Fibroblast of the conjunctiva (primary cell): Measurements from ENCODE around the gene CNIH2.
"Not testable (repeated sequence)": the region's sequence is repeated elsewhere in the genome, so short reads cannot be mapped to it uniquely, and the experiment has no call there.

Source experiments
- DNase-seq: peaks from one replicate; pipeline ENCODE4 v3.0.0-alpha.2; 2010; ENCODE audit warnings: low read depth

Gene CNIH2

DNA sequence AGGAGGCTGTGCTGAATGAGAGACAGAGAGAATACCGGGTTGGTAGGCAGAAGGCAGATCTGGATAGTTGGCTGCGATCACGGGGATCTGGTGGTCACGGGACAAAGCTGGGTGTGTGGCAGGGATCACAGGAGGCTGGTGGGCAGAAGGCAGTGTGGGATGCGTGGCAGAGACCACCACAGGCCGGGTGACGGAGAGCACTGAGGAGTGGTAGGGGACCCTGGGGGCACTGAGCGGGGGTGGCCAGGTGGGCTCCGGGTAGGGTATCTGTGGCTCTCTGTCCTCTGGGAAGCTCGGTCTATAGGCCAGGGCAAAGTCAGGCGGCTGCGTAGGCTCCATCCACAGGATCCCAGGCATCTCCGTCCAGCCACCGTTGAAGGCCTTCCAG lies 37.5 kb downstream of the CNIH2 start:
- DNase-seq, result no peak

DNA sequence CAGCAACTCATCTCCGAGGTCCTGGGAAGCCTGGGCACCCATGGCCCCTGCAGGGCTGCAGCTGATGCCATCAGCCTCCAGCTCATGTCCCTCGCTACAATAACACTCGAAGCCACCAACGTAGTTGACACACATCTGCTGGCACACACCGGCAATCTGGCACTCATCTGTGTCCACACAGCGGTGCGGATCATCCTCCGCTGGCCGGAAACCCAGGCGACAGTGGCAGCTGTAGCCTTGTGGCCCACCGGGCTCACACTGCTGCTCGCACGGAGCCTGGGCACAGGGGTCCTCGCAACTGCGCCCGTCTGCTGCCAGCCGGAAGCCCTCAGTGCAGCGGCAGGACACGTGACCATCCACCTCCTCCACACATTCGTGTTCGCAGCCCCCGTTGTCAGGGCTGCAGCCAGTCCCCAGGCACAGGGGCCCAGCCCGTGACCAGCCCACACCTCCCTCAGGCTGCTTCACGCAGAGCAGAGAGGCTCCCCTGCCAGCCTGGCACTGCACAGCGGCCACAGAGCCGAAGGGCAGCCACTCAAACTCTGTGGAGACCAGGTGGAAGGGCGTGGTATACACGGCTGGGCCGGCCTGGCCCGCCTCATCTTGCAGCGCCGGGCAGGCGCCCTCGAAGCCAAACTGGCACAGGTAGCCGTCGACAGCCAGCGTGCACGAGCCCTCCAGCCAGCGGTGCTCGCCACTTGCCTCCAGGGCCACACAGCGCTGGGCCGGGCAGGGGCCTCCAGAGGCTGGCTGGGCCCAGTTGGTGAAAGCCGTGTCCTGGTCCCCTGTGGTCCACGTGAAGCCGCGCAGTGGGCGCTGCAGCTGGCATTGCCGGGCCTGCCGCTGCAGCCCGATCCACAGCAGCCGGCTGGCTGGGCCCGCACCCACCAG lies 38.2 kb downstream of the CNIH2 start:
- no peak for DNase-seq

DNA sequence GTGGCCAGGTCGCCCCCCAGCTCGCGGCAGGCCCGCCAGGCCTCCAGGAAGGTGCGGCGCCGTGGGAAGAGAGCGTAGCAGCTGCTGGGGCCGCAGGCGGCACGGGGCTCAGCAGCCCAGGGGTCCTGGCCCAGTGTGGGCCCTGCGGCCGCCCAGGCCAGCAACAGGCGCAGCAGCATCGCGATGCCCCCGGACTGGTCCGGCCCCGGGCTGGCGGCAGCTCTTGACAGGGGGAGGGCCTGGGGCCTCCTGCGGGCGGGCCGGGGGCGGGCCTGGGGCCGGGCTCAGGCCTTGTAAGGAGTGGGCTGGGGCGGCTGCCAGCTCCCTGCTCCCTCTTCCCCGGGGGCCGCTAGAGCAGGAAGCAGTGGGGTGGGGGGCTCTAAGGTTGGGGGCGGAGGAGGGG lies 38.9 kb downstream of the CNIH2 start, which contains the start of gene CD248:
CD248 (minus strand) TSS at position 196 of the 403 bp plus-strand sequence; CDS start at position 179, 17 bp downstream.
- DNase-seq, result peak; percentile 84

DNA sequence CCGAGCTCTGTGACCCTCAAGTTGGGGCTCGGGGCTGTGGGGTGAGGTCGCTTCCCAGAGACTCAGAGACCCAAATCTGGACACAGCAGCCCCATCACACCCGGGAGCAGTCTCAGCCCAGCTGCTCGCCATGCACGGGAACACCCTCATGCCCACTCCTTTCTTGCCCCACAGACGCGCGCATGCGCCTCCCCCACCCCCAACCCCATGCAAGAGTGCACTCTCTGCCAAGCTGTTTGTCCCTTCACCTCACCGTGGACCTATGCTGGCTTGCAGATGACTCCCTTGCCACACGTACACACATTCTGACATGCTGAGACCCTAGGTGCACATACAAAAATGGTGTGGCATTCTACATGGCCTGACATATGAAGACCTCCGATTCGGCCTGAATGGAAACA lies 39.3 kb downstream of the CNIH2 start:
- no peak for DNase-seq

DNA sequence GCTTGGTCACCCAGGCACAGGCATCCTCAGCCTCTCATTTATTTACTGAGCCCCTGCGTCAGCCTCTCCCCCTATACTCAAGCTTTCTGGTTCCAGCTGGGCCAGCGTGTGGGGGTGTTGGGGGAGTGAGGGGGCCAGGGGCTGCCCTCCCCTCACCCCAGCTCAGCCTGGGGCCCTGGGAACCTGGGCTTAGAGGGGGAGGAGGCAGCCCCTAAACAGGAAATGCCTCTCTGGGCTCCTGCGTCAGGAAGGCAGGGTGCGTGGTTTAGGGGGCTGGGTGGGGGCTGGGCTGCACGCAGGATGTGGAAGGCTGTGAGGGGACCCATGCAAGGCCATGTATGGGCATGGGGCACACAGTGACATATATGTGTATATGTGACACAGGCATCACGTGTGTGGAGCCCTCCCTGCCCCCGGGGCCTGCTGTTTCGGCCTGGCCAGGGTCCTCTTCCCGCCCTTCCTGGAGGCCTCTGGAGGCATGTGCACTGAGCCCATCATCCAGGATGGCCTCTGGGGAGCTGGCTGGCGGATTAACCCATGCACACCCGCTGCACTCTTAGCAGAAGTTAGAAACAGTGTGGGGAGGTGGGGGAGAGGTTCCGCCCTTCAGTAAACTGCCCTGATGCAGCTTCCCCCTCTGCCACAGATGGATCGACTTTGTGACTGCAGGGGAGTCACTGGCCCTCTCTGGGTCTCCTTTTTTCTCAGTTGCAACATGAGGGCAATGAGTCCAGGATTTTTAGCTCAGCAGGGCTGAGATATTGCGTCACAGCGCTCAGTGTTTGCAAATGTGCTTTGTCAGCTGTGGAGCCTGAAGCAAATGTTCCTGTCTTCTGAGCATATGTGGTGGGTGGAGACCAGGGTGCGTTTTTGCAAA lies 40.0 kb downstream of the CNIH2 start:
- peak; percentile 90 for DNase-seq

DNA sequence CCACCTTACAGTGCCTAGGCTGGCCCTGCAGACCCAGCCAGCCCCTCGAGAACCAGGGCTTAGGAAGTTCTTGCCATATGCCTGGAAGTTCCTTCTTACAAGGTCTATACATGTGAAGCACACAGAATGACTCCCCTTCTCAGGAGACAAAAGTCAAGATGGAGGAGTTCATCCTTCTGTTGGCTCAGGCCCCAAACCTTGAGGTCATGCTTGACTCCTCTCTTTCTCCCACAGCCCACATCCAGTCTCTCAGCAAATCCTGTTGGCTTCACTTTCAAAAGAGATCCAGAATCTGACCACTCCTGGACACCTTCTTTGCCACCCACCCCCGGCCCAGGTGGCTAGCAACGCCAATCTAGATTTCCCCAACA lies 40.6 kb downstream of the CNIH2 start:
- no peak for DNase-seq

DNA sequence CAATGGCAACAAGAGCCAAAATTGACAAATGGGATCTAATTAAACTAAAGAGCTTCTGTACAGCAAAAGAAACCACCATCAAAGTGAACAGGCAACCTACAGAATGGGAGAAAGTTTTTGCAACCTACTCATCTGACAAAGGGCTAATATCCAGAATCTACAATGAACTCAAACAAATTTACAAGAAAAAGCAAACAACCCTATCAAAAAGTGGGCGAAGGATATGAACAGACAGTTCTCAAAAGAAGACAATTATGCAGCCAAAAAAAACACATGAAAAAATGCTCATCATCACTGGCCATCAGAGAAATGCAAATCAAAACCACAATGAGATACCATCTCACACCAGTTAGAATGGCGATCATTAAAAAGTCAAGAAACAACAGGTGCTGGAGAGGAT lies 42.3 kb downstream of the CNIH2 start:
- not testable (repeated sequence) for DNase-seq

DNA sequence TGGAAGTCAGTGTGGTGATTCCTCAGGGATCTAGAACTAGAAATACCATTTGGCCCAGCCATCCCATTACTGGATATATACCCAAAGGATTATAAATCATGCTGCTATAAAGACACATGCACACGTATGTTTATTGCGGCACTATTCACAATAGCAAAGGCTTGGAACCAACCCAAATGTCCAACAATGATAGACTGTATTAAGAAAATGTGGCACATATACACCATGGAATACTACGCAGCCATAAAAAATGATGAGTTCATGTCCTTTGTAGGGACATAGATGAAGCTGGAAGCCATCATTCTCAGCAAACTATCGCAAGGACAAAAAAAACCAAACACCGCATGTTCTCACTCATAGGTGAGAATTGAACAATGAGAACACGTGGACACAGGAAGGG lies 42.8 kb downstream of the CNIH2 start:
- not testable (repeated sequence) for DNase-seq

DNA sequence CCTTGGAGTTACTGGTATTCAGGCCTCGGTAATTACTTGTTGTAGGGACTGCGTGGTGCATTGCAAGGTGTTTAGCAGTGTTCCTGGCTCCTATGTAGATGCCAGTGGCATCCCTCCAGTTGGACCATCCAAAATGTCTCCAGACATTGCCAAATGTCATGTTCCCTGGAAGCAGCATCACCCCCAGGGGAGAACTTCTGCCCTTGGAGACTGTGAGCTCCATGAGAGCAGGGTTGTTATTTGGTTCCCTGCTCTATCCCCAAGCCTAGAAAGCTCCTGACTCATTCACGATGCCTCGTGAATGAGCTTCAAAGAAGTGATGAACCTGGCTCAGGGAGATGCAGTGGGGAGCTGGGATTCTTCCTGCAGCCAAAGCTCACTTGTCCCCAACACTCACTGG lies 43.6 kb downstream of the CNIH2 start:
- no peak for DNase-seq

DNA sequence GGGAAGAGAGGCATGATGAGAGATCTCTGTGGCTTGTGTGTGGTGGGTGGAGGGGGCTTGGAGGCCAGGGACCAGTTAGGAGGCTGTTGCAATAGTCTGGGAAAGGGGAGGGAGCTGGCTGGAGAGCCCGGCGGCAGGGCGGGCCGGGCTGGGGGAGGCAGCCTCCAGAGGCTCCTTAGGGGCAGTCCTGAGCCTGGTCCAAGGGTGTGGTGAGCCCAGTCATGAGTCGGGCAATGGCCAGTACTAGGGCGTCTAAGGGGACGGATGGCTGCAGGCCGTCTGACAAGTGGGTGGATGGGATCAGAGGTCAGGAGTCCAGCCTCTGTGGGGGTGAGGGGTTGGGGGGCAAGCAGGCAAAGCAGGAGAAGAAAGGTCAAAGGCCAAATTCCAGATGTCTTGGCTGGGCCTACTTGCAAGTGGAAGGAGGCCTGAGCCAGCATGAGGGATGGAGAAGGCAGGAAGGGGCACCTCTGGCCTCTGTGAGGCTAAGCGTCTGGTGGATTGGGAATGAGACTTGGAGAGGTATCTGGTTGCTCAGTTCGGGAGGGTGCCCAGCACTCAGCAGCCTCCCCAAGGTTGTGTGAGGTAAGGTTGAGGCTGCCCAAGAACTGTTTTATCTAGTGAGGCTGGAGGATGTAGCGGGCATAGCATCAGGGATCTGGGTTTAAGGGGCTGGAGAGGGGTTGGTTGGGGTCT lies 44.9 kb downstream of the CNIH2 start:
- DNase-seq, result peak; percentile 91

DNA sequence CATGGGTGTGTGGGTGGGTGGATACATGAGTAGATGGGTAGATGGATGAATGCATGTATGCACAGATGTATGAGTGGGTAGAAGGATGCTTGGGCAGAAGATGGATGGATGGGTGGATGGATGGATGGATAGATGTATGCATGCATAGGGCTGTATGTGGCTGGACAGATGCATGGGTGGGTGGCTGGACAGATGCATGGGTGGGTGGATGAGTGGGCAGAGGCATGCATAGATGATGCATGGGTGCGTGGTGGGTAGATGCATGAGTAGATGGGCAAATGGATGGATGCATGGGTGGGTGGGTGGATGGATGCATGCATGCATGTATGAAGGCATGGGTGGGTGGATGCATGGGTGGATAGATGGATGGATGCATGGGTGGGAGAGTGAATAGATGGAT lies 45.7 kb downstream of the CNIH2 start:
- no peak for DNase-seq

DNA sequence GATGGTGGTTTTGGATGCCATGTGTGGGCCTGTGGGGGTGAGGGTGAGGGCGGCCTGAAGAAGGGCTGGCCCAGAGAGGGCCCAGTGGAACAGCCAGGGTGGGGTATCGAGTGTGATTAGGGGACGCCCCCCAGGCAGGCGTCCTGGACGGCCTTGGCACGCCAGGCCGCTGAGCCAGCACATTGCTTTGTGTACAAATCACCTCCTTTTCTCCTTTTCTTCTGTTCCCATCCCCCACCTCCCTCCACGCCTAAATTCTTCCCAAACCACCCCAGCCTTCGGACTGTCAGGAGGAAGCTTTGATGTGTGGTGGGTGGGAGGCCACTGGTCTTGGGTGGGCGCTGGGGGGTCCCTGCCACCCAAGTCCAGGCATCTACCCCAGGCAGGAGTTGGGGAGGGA lies 46.7 kb downstream of the CNIH2 start:
- DNase-seq, result no peak

DNA sequence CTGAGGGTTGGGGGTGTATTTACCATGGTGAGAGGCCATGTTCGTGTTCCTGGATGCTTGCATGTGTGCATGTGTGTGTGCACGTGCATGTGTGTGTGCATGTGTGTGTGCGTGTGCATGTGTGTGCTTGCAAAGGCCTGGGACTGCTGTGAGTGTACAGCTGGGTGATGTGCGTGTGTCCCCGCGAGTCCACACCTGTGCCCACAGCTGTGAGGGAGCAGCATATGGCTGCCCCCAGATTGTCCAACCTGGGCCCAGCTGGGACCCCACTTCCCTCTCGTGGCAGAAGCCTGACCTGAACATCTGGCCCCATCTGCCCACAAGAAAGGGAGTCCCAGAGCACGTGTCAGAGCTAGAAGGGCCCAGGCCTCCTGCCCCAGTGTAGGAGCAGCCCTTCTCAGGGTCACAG lies 47.3 kb downstream of the CNIH2 start:
- no peak for DNase-seq

DNA sequence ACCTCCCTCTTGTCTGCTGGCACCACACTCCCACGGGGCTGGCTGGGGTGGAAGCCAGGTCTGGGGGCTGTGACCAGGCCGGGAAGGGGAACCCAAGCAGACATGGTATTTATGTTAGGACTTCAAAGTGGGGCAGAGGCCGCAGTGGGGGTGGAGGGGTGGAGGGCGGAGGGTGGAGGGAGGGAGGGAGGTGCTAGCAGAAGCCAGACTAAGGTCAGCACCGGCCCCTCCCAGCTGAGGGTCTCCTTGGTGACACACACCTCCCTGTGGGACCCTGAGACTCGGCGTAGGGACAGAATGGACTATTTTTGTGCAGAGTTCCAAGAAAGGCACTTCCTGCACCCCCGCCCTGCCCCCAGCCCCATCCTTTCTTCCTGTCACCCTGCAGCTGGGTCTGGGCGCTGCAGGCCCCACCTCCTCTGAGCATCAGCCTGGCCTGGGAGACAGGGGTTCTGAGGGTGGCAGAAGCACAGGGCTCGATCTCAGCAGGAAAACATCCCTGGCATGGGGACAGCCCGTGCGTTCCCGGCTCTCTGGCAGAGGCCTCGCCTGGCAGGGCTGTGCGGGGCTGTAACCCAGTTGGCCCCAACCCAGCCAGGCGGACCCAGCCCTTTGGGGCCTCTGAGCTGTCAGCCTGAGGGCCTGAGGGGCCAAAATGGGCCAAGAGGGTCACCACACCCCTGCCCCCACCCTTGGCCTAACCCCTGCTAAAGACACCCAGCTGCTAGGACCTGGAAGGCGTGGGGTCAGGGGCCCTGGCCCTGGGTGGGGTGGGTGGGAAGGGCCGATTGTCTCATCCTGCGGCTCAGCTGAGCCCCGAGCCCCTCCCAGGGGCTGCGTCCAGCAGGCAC lies 48.5 kb downstream of the CNIH2 start:
- no peak for DNase-seq

DNA sequence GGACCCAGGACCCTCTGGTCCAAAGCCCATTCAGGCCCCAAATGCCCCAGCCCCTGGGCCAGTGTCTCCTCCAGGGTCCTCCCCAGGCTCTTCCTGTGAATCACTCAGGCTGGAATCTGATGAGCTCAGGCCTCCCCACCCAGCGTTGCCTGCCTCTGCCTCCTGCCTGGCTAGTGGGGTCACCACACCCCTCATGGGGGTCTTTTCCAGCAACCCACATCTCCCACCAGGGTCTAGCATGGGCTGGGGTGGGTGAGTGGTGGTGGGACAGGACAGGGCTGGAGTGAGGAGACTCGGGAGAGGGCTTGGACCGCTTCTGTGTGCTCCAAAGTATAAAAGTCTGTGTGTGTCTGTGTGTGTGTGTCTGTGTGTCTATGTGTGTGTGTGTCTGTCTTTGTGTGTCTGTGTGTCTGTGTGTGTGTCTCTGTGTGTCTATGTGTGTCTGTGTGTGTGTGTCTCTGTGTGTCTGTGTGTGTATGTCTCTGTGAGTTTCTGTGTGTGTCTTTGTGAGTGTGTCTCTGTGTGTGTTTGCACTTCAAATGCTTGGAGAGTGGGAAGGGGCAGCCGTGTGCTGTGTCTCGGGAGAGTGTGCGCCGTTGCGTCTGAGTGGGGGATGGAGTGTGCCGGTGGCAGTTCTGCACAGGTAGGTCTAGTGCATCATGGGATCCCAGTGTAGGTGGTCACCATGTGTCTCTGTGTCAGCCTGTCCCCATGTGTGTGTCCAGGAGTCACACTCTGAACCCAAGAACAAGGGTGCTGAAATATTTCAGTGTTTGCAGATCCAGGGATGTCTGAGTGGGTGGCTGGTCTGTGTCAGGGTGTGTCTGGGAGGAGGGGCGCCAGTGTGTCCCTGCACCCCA lies 49.4 kb downstream of the CNIH2 start:
- DNase-seq, result no peak

DNA sequence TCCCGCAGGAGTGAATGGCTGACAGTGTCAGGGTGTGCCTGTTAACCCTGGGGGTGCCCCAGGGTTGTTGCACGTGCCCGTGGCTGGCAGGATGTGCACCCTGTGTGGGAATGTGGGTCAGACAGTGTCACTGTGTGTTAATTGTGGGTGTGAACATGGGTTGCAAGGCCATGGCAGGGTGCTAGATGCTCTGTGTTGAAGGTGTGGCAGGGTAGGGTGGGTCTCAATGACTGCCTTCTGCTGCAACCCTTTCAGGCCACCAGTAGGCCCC lies 50.0 kb downstream of the CNIH2 start:
- DNase-seq, result no peak

DNA sequence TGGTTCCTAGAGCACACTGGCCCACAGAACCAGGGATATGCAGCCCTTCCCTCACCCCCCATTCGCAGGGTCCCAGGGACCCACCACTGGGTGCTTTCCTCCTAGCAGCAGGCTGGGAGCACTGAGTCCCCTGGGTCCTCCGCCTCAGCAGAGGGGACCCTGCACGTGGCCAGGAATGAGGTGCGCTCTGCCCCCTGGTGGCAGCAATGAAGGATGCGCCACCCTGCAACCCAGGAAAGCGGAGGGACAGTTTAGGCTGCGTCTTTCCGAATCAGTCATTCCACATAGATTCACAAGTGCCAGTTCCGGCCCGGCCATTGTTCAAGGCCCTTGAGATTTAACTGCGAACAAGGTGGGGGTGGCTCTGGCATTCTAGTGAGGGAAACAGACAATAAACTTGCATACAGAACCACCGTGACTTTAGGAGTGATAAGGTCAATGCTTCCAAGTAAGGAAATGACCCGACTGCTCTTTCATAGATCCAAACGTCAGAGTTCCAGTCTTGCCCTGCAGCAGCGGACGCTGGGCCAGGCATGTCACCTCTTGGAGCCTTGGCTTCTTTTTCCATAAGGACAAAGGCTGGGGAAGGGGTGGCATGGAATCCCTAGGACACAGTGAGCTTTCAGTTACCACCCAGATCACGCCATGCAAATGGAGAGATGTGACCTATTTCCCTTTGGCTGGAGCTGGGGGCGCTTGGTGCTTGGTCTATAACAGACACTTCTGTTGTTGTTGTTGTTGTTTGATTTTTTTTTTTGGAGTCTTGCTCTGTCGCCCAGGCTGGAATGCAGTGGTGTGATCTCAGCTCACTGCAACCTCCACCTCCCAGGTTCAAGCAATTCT lies 50.5 kb downstream of the CNIH2 start:
- DNase-seq, result no peak

DNA sequence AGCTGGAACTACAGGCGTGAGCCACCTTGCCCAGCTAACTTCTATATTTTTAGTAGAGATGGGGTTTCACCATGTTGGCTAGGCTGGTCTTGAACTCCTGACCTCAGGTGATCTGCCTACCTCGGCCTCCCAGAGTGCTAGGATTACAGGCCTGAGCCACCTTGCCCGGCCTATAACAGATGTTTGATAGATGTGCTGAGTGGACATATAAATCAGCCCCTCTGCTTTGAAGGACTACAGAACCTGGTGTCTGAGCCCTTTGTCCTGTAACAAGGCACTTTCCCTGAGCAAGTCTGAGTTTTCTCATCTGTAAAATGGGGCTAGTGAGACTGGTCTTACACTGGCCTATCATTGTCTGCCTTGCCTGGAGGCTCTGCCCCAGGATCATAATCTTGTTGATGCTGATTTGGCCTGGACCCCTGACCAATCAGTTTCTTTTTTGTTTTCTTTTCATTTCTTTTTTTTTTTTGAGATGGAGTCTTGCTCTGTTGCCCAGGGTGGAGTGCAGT lies 51.2 kb downstream of the CNIH2 start:
- DNase-seq, result no peak

DNA sequence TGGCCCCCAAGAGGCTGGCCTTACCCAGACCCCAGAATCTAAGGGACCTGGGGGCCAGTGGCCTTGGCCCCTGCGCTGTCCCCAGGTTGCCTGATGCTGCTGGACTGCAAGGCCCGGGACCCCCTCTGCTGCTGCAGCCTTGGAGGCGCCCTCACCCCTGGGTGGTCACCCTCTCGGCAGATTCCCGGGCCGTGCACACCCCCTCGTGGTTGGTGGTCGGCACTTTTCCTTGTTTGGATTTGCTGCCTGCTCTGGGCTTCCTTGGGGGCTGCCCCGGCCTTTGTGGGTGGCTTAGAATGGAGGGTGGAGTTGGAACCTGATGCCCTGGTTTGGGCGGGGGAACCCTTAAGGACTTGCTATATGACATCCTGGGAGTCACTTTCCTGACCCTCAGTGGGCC lies 53.0 kb downstream of the CNIH2 start:
- no peak for DNase-seq
